GOT3 (cell line): ENCODE data around the gene RNPS1.

Experiments used
- DNase-seq: peaks from one replicate; lab custom pipeline; 2025; ENCODE audit warnings: mixed read lengths; lab: John Stamatoyannopoulos, UW

RNPS1 gene

GRCh38 chr16:2267913-2268666 lies at the start of gene RNPS1:
TSS of gene RNPS1 (minus strand) at chr16:2268126. CDS start at chr16:2264643, 3,483 bp downstream.
- peak; percentile 91 for DNase-seq

- DNase-seq: no peak
Observed at GRCh38 chr16:2317231-2318020, 49.5 kb upstream of the RNPS1 start.

- DNase-seq: no peak
Observed at GRCh38 chr16:2308089-2308962, 40.4 kb upstream of the RNPS1 start.

- no peak for DNase-seq
Observed at GRCh38 chr16:2299915-2300192, 31.9 kb upstream of the RNPS1 start.

- DNase-seq: no peak
Observed at GRCh38 chr16:2299121-2299914, 31.4 kb upstream of the RNPS1 start.

GRCh38 chr16:2298621-2299020 lies 30.7 kb upstream of the RNPS1 start:
- DNase-seq: no peak

- no peak for DNase-seq
Observed at GRCh38 chr16:2297506-2297860, 29.6 kb upstream of the RNPS1 start.

GRCh38 chr16:2296661-2297505 lies 29.0 kb upstream of the RNPS1 start:
- DNase-seq: no peak

GRCh38 chr16:2295056-2295798 lies 27.3 kb upstream of the RNPS1 start:
- DNase-seq: no peak

- DNase-seq: no peak
Observed at GRCh38 chr16:2292221-2292620, 24.3 kb upstream of the RNPS1 start.

- no peak for DNase-seq
Observed at GRCh38 chr16:2289282-2289681, 21.4 kb upstream of the RNPS1 start.

- DNase-seq: no peak
Observed at GRCh38 chr16:2288726-2289125, 20.8 kb upstream of the RNPS1 start.

GRCh38 chr16:2287916-2288547 lies 20.1 kb upstream of the RNPS1 start:
- DNase-seq: no peak

- DNase-seq: no peak
Observed at GRCh38 chr16:2286550-2286949, 18.6 kb upstream of the RNPS1 start.

GRCh38 chr16:2285731-2286191 lies 17.8 kb upstream of the RNPS1 start:
- DNase-seq: no peak

GRCh38 chr16:2284797-2285576 lies 17.1 kb upstream of the RNPS1 start:
- no peak for DNase-seq

- DNase-seq: no peak
Observed at GRCh38 chr16:2284001-2284770, 16.3 kb upstream of the RNPS1 start.
